Activated CD4-positive, alpha-beta T cell treated with anti-CD3 and anti-CD28 coated beads for 4 hours (primary cell): ENCODE data around the gene ZNF101.
"Not testable (repeated sequence)": the region's sequence is repeated elsewhere in the genome, so short reads cannot be mapped to it uniquely, and the experiment has no call there.

Experiments
- DNase-seq, 2 donors: peaks; one replicate each; pipeline ENCODE4 v3.0.0-alpha.2; 2020

ZNF101 gene

GRCh38 chr19:19661675-19662251 lies 6.9 kb upstream of the ZNF101 start:
- DNase-seq: no peak

- no peak for DNase-seq
Measured at GRCh38 chr19:19662344-19662743, 6.3 kb upstream of the ZNF101 start.

GRCh38 chr19:19662871-19663255 lies 5.8 kb upstream of the ZNF101 start:
- no peak for DNase-seq

GRCh38 chr19:19663256-19664120 lies 5.2 kb upstream of the ZNF101 start, which contains the start of gene ATP13A1:
Gene ATP13A1 (minus strand): TSS chr19:19663676. CDS start chr19:19663666, 10 bp downstream.
- DNase-seq: peak; percentile 90 to 95

- not testable (repeated sequence) for DNase-seq
Measured at GRCh38 chr19:19665420-19665948, 3.2 kb upstream of the ZNF101 start.

GRCh38 chr19:19670070-19670551 lies 1.5 kb downstream of the ZNF101 start:
- no peak for DNase-seq

- no peak for DNase-seq
Measured at GRCh38 chr19:19672816-19673215, 4.2 kb downstream of the ZNF101 start.

- no peak for DNase-seq
Measured at GRCh38 chr19:19674315-19674714, 5.7 kb downstream of the ZNF101 start.

- no peak for DNase-seq
Measured at GRCh38 chr19:19677579-19677978, 8.9 kb downstream of the ZNF101 start.

GRCh38 chr19:19679176-19680073 lies 10.8 kb downstream of the ZNF101 start:
- DNase-seq: no peak

GRCh38 chr19:19686119-19686518 lies 17.5 kb downstream of the ZNF101 start:
- not testable (repeated sequence) for DNase-seq

GRCh38 chr19:19686580-19686979 lies 17.9 kb downstream of the ZNF101 start:
- DNase-seq: no peak

- no peak for DNase-seq
Measured at GRCh38 chr19:19687090-19687489, 18.5 kb downstream of the ZNF101 start.

GRCh38 chr19:19689023-19689422 lies 20.4 kb downstream of the ZNF101 start:
- not testable (repeated sequence) for DNase-seq

GRCh38 chr19:19691683-19692082 lies 23.0 kb downstream of the ZNF101 start:
- no peak for DNase-seq

- DNase-seq: no peak
Measured at GRCh38 chr19:19696386-19696785, 27.7 kb downstream of the ZNF101 start.

GRCh38 chr19:19697589-19697988 lies 28.9 kb downstream of the ZNF101 start:
- DNase-seq: no peak

GRCh38 chr19:19700493-19700892 lies 31.9 kb downstream of the ZNF101 start:
- DNase-seq: not testable (repeated sequence)

- DNase-seq: no peak
Measured at GRCh38 chr19:19704836-19705235, 36.2 kb downstream of the ZNF101 start.

GRCh38 chr19:19710506-19710905 lies 41.9 kb downstream of the ZNF101 start:
- no peak for DNase-seq

- DNase-seq: no peak
Measured at GRCh38 chr19:19711306-19711933, 42.8 kb downstream of the ZNF101 start.
